Thymus (tissue), 11 donors: ENCODE measurements around the gene STK40. TPM values are rescaled to one million over a fixed set of nuclear protein-coding genes. Genes with fewer than 3 reads are reported as not detected.

Source experiments
- DNase-seq, 9 donors: peaks; one replicate each; pipeline ENCODE4 v3.0.0-alpha.2; 2013; ENCODE audit warnings: low spot score in 9 of 9, low read depth in 6 of 9, missing footprints in 1 of 9
- H3K27ac ChIP-seq, 2 donors: one replicate each; pipeline ENCODE4 v1.5.1; 2013; ENCODE audit warnings: control low read depth in 1 of 2, low read depth in 1 of 2, low read length in 1 of 2, mild to moderate bottlenecking in 1 of 2, moderate library complexity in 1 of 2
- H3K27me3 ChIP-seq, 2 donors: one replicate each; pipeline ENCODE4 v1.5.1; 2013; ENCODE audit warnings: low read length in 1 of 2; ENCODE audit not compliant: control insufficient read depth in 2 of 2, insufficient read depth in 1 of 2
- H3K36me3 ChIP-seq, 2 donors: one replicate each; pipeline ENCODE4 v1.5.1; 2013; ENCODE audit warnings: low read length in 1 of 2, mild to moderate bottlenecking in 1 of 2, moderate library complexity in 1 of 2; ENCODE audit not compliant: control insufficient read depth in 2 of 2, insufficient read depth in 2 of 2
- H3K4me1 ChIP-seq, 2 donors: one replicate each; pipeline ENCODE4 v1.5.1; 2013; ENCODE audit warnings: low read length in 2 of 2; ENCODE audit not compliant: control insufficient read depth in 2 of 2, insufficient read depth in 2 of 2
- H3K4me3 ChIP-seq, 2 donors: one replicate each; pipeline ENCODE4 v1.5.1; 2013; ENCODE audit warnings: low read length in 2 of 2, control low read depth in 1 of 2, mild to moderate bottlenecking in 1 of 2
- H3K9me3 ChIP-seq, 2 donors: one replicate each; pipeline ENCODE4 v1.5.1; 2013; ENCODE audit warnings: low read length in 1 of 2, mild to moderate bottlenecking in 1 of 2; ENCODE audit not compliant: control insufficient read depth in 2 of 2, insufficient read depth in 1 of 2
- WGBS: extraction: QIAGEN DNeasy Blood & Tissue Kit; methylation state at CpG from one replicate; pipeline ENCODE4 v1.1.7; 2013; 5-methylcytosine and 5-hydroxymethylcytosine counted together
- polyA plus RNA-seq: library from polyadenylated mRNA; stranded (reverse); fragments of 200-250 nt; gene quantifications from one replicate; pipeline ENCODE4 v1.2.3, GENCODE V29; 2013
- total RNA-seq: library from RNA; stranded (reverse); fragments of 120-200 nt; gene quantifications from one replicate; pipeline ENCODE4 v1.2.4, GENCODE V29; 2013
- donor health status: healthy.

STK40 gene
- total and polyA plus RNA-seq, 2 donors = 17.6 to 20.7 TPM

- whole genome bisulfite sequencing = 91% methylated on average over 15 of the region's 15 CpGs
- DNase-seq = no peak
- no peaks in the 10 kb centered on the region for H3K27me3 ChIP-seq
- no peak overlapping the region for H3K27ac ChIP-seq
- H3K36me3 ChIP-seq = peaks cover 42 to 53% of the 10 kb centered on the region in 2 donors
- peaks cover 0 to 12% of the 10 kb centered on the region in 2 donors for H3K4me1 ChIP-seq
- H3K4me3 ChIP-seq = no peak overlapping the region
- H3K9me3 ChIP-seq = no peaks in the 10 kb centered on the region
Observed at GRCh38 chr1:36352910-36353878, 32.5 kb downstream of the STK40 start.

GRCh38 chr1:36352125-36352909 lies 33.4 kb downstream of the STK40 start:
- Histone ChIP-seq H3K27ac (no peak overlapping the region), H3K4me3 (no peak overlapping the region), H3K9me3 (no peaks in the 10 kb centered on the region), H3K36me3 (peaks cover 43 to 49% of the 10 kb centered on the region in 2 donors), H3K4me1 (peaks cover 0 to 12% of the 10 kb centered on the region in 2 donors), H3K27me3 (no peaks in the 10 kb centered on the region)
- 98% methylated on average over 13 of the region's 13 CpGs for WGBS
- no peak for DNase-seq

GRCh38 chr1:36351227-36351977 lies 34.3 kb downstream of the STK40 start:
- H3K9me3 ChIP-seq = no peaks in the 10 kb centered on the region
- H3K27me3 ChIP-seq = no peaks in the 10 kb centered on the region
- H3K4me1 ChIP-seq = peaks cover 0 to 12% of the 10 kb centered on the region in 2 donors
- no peak overlapping the region for H3K4me3 ChIP-seq
- H3K36me3 ChIP-seq = peaks cover 43 to 54% of the 10 kb centered on the region in 2 donors
- no peak overlapping the region for H3K27ac ChIP-seq
- no peak for DNase-seq
- WGBS = 81% methylated on average over 14 of the region's 14 CpGs

GRCh38 chr1:36350659-36351226 lies 35.0 kb downstream of the STK40 start:
- Histone ChIP-seq H3K4me3 (no peak overlapping the region), H3K4me1 (peaks cover 0 to 12% of the 10 kb centered on the region in 2 donors), H3K9me3 (no peaks in the 10 kb centered on the region), H3K27me3 (no peaks in the 10 kb centered on the region), H3K27ac (no peak overlapping the region), H3K36me3 (peaks cover 47 to 56% of the 10 kb centered on the region in 2 donors)
- DNase-seq = no peak
- 20% methylated on average over 13 of the region's 13 CpGs for WGBS

GRCh38 chr1:36349839-36350238 lies 35.9 kb downstream of the STK40 start:
- H3K27ac ChIP-seq = peak overlapping the region; percentile 32 to 76
- H3K9me3 ChIP-seq = no peaks in the 10 kb centered on the region
- H3K27me3 ChIP-seq = no peaks in the 10 kb centered on the region
- H3K4me3 ChIP-seq = no peak overlapping the region
- no peak for DNase-seq
- H3K36me3 ChIP-seq = peaks cover 51 to 52% of the 10 kb centered on the region in 2 donors
- peaks cover 0 to 12% of the 10 kb centered on the region in 2 donors for H3K4me1 ChIP-seq
- WGBS = 88% methylated on average over 16 of the region's 16 CpGs

GRCh38 chr1:36349241-36349671 lies 36.5 kb downstream of the STK40 start:
- Histone ChIP-seq H3K9me3 (no peaks in the 10 kb centered on the region), H3K27ac (peak overlapping the region in 1 of 2 donors; percentile 76), H3K27me3 (no peaks in the 10 kb centered on the region), H3K4me1 (peaks cover 0 to 12% of the 10 kb centered on the region in 2 donors), H3K4me3 (no peak overlapping the region), H3K36me3 (peaks cover 47 to 49% of the 10 kb centered on the region in 2 donors)
- DNase-seq = no peak
- 85% methylated on average over 7 of the region's 7 CpGs for WGBS

GRCh38 chr1:36346741-36347370 lies 38.9 kb downstream of the STK40 start:
- WGBS = 99% methylated on average over 8 of the region's 8 CpGs
- H3K4me1 ChIP-seq = peaks cover 0 to 12% of the 10 kb centered on the region in 2 donors
- H3K27me3 ChIP-seq = no peaks in the 10 kb centered on the region
- H3K9me3 ChIP-seq = no peaks in the 10 kb centered on the region
- H3K4me3 ChIP-seq = no peak overlapping the region
- no peak for DNase-seq
- peaks cover 36 to 46% of the 10 kb centered on the region in 2 donors for H3K36me3 ChIP-seq
- no peak overlapping the region for H3K27ac ChIP-seq

GRCh38 chr1:36345353-36345752 lies 40.4 kb downstream of the STK40 start:
- WGBS = 97% methylated on average over 7 of the region's 7 CpGs
- Histone ChIP-seq H3K27me3 (no peaks in the 10 kb centered on the region), H3K4me3 (no peak overlapping the region), H3K36me3 (peaks cover 36 to 59% of the 10 kb centered on the region in 2 donors), H3K27ac (no peak overlapping the region), H3K9me3 (no peaks in the 10 kb centered on the region), H3K4me1 (peaks cover 0 to 7% of the 10 kb centered on the region in 2 donors)
- DNase-seq = no peak
